ENCODE data around the gene MVB12B. TPM values are rescaled to one million over a fixed set of nuclear protein-coding genes. Genes with fewer than 3 reads are reported as not detected.

Gene MVB12B
- polyA plus RNA-seq, 1 donor from 2014 or later = 39.5 TPM

DNA sequence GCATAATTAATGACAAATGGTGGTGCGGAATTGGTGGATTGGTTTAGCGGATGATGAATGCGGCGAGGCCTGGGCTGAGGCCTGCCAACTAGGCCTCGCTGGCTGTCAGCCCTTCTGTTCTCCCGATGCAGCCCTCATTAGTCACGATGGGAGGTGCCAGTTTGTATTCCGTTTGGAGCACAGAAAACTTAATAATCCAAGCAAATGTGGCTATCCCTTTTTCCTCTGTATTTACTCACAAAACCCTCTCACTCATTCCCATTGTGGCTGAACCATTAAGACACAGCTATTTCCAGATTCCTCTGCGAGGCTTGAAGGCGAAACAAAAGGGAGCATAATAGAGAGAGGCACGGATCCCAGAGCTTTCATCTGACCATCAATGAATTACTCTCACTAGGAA is 114.3 kb downstream of the MVB12B start:
- H3K4me2 ChIP-seq (ENCODE audit: low read length) = no peak overlapping the region
- TF ChIP-seq POLR2AphosphoS5 (IDR thresholded peaks at IDR 0.05) = no peak
- TF ChIP-seq, protein P1, sequence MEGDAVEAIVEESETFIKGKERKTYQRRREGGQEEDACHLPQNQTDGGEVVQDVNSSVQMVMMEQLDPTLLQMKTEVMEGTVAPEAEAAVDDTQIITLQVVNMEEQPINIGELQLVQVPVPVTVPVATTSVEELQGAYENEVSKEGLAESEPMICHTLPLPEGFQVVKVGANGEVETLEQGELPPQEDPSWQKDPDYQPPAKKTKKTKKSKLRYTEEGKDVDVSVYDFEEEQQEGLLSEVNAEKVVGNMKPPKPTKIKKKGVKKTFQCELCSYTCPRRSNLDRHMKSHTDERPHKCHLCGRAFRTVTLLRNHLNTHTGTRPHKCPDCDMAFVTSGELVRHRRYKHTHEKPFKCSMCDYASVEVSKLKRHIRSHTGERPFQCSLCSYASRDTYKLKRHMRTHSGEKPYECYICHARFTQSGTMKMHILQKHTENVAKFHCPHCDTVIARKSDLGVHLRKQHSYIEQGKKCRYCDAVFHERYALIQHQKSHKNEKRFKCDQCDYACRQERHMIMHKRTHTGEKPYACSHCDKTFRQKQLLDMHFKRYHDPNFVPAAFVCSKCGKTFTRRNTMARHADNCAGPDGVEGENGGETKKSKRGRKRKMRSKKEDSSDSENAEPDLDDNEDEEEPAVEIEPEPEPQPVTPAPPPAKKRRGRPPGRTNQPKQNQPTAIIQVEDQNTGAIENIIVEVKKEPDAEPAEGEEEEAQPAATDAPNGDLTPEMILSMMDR (IDR thresholded peaks at IDR 0.05; ENCODE audit: poor library complexity, severe bottlenecking) = peak; percentile 10
- H3K4me3 ChIP-seq (ENCODE audit: low read length) = no peak overlapping the region

DNA sequence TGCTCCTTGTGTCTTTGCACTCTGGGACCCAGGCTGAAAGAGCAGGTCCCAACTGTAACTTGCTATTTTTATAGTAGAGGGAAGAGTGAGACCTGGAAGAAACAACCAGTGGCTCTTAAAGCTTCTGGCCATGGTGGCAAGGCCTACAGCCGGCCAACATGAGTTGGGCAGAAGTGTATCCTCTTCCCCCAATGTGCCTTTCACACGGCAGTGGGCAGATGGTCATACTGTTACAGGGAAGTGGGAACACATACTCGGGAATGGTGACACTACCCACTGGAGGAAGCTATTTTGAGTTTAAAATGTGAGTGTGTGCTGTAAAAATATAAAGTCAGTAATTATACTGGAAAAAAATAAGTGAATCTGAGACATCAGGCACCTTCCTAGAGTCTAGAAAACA is 116.0 kb downstream of the MVB12B start:
- Histone ChIP-seq H2AFZ (ENCODE audit: low read depth, low read length) (no peak overlapping the region), H3K36me3 (ENCODE audit: insufficient read depth, low read length) (no peaks in the 10 kb centered on the region), H3K9me3 (ENCODE audit: low read length) (no peaks in the 10 kb centered on the region), H3K27ac (ENCODE audit: low read length) (peak overlapping the region; percentile 8), H3K4me3 (ENCODE audit: low read length) (no peak overlapping the region), H3K4me2 (ENCODE audit: low read length) (no peak overlapping the region), H3F3A (ENCODE audit: insufficient read depth, low read length, poor library complexity, severe bottlenecking) (no peaks in the 10 kb centered on the region), H3K79me2 (replicated peaks; ENCODE audit: insufficient read depth, low read length) (no peaks in the 10 kb centered on the region), H4K20me1 (ENCODE audit: insufficient read depth) (no peaks in the 10 kb centered on the region), H3K9ac (ENCODE audit: low read length) (no peak overlapping the region), H3K27me3 (ENCODE audit: insufficient read depth, low read depth, low read length) (no peaks in the 10 kb centered on the region), H3K9me2 (ENCODE audit: insufficient read depth, low read length) (no peaks in the 10 kb centered on the region)
- TF ChIP-seq, protein P2, sequence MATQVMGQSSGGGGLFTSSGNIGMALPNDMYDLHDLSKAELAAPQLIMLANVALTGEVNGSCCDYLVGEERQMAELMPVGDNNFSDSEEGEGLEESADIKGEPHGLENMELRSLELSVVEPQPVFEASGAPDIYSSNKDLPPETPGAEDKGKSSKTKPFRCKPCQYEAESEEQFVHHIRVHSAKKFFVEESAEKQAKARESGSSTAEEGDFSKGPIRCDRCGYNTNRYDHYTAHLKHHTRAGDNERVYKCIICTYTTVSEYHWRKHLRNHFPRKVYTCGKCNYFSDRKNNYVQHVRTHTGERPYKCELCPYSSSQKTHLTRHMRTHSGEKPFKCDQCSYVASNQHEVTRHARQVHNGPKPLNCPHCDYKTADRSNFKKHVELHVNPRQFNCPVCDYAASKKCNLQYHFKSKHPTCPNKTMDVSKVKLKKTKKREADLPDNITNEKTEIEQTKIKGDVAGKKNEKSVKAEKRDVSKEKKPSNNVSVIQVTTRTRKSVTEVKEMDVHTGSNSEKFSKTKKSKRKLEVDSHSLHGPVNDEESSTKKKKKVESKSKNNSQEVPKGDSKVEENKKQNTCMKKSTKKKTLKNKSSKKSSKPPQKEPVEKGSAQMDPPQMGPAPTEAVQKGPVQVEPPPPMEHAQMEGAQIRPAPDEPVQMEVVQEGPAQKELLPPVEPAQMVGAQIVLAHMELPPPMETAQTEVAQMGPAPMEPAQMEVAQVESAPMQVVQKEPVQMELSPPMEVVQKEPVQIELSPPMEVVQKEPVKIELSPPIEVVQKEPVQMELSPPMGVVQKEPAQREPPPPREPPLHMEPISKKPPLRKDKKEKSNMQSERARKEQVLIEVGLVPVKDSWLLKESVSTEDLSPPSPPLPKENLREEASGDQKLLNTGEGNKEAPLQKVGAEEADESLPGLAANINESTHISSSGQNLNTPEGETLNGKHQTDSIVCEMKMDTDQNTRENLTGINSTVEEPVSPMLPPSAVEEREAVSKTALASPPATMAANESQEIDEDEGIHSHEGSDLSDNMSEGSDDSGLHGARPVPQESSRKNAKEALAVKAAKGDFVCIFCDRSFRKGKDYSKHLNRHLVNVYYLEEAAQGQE (IDR thresholded peaks at IDR 0.05; ENCODE audit: borderline replicate concordance) = no peak
- TF ChIP-seq TAF1 (IDR thresholded peaks at IDR 0.05; ENCODE audit: low read depth) = no peak
- TF ChIP-seq, protein P1 (IDR thresholded peaks at IDR 0.05; ENCODE audit: poor library complexity, severe bottlenecking) = no peak
- TF ChIP-seq EP300 (conservative IDR thresholded peaks at IDR 0.05; ENCODE audit: poor library complexity, severe bottlenecking) = no peak
- no peak for TF ChIP-seq SMC3 (conservative IDR thresholded peaks at IDR 0.05; ENCODE audit: poor library complexity)
- no peak for TF ChIP-seq MXI1 (conservative IDR thresholded peaks at IDR 0.05; ENCODE audit: poor library complexity, severe bottlenecking)
- TF ChIP-seq RAD21 (conservative IDR thresholded peaks at IDR 0.05) = no peak
- no peak for TF ChIP-seq EZH2 (IDR thresholded peaks at IDR 0.05; ENCODE audit: borderline replicate concordance, insufficient read depth, low read length, poor library complexity, severe bottlenecking)
- no peak for TF ChIP-seq POLR2AphosphoS5 (IDR thresholded peaks at IDR 0.05)

More for the DNA sequence above, 114.3 kb downstream of the MVB12B start:
- Histone ChIP-seq H4K20me1 (ENCODE audit: insufficient read depth) (no peaks in the 10 kb centered on the region), H3K27ac (ENCODE audit: low read length) (peak overlapping the region; percentile 88), H3K36me3 (ENCODE audit: insufficient read depth, low read length) (no peaks in the 10 kb centered on the region), H2AFZ (ENCODE audit: low read depth, low read length) (no peak overlapping the region), H3K9me2 (ENCODE audit: insufficient read depth, low read length) (no peaks in the 10 kb centered on the region), H3K9me3 (ENCODE audit: low read length) (no peaks in the 10 kb centered on the region), H3K79me2 (replicated peaks; ENCODE audit: insufficient read depth, low read length) (no peaks in the 10 kb centered on the region), H3K9ac (ENCODE audit: low read length) (peak overlapping the region; percentile 42), H3K27me3 (ENCODE audit: insufficient read depth, low read depth, low read length) (no peaks in the 10 kb centered on the region), H3F3A (ENCODE audit: insufficient read depth, low read length, poor library complexity, severe bottlenecking) (no peaks in the 10 kb centered on the region)
